HepG2 (cell line): ENCODE data around the gene TTC23. TPM values are rescaled to one million over a fixed set of nuclear protein-coding genes. Genes with fewer than 3 reads are reported as not detected.

Experiments
- ATAC-seq: fragments of 200-7000 bp; cut with Tn5 transposase; 3 replicates; pipeline ENCODE4 v1.9.1; 2020; ENCODE audit warnings: mild to moderate bottlenecking, moderate library complexity
- BruUV-seq: library from RNA; stranded (reverse); fragments of 400-500 nt; replicated peaks from 2 replicates; lab custom pipeline; 2021; lab: Mats Ljungman, UMichigan
- CTCF ChIA-PET: fragments of 300-600 bp; formaldehyde crosslinking; extraction: SDS; loops from one replicate; lab custom pipeline; 2021; ENCODE audit warnings: low total read pairs, inconsistent platforms, low intra/inter-chr PET ratio; lab: Yijun Ruan, JAX
- POLR2A ChIA-PET: fragments of 350-600 bp; sonication (Branson Sonifier 250); formaldehyde crosslinking; loops from one replicate; lab custom pipeline; 2020; ENCODE audit warnings: antibody characterized with exemption, inconsistent platforms; lab: Yijun Ruan, JAX
- DNase-seq: peaks from one replicate; pipeline ENCODE4 v3.0.0-alpha.2; 2015; ENCODE audit warnings: low spot score
- FAIRE-seq: peaks from 3 replicates; lab custom pipeline; 2011; peaks lifted over from hg19 to GRCh38; lab: Jason Lieb, UNC
- H2AFZ ChIP-seq: one replicate; pipeline ENCODE4 v1.6.1; 2011; ENCODE audit warnings: low read length, inconsistent platforms
- H3K27ac ChIP-seq: fragments of 300-600 bp; 3 replicates; pipeline ENCODE4 v1.8.0; 2011; ENCODE audit warnings: mixed run types, mild to moderate bottlenecking, mixed read lengths, low read length, inconsistent platforms; ENCODE audit not compliant: insufficient read depth; ENCODE audit errors: extremely low read length
- H3K27me3 ChIP-seq, 2 experiments: fragments of 200-600 bp in 1 of 2; 2 replicates in 1 of 2; 3 replicates in 1 of 2; pipeline versions ENCODE4 v1.6.0 to v1.8.0; 2011; ENCODE audit warnings: low read length in 2 of 2, mild to moderate bottlenecking in 2 of 2, moderate library complexity in 2 of 2, inconsistent platforms in 1 of 2; ENCODE audit not compliant: insufficient read depth in 2 of 2, control insufficient read depth in 1 of 2
- H3K36me3 ChIP-seq, 2 experiments: fragments of 200-600 bp in 1 of 2; replicated peaks in 1 of 2; 2 replicates in 1 of 2; 3 replicates in 1 of 2; pipeline versions ENCODE4 v1.5.1 to v1.8.0; 2011; ENCODE audit warnings: low read length in 2 of 2, inconsistent platforms in 1 of 2; ENCODE audit not compliant: insufficient read depth in 2 of 2, control insufficient read depth in 1 of 2
- H3K4me1 ChIP-seq: 2 replicates; pipeline ENCODE4 v1.5.1; 2012; ENCODE audit warnings: low read length, inconsistent platforms; ENCODE audit not compliant: insufficient read depth
- H3K4me2 ChIP-seq: 2 replicates; pipeline ENCODE4 v1.6.0; 2011; ENCODE audit warnings: low read depth, low read length, inconsistent platforms
- H3K4me3 ChIP-seq, 3 experiments: fragments of 200-600 bp in 1 of 3; sonication (generic), shearing (Covaris generic) in 1 of 3; replicated peaks in 1 of 3; 2 replicates each; pipeline ENCODE4 v1.5.1; 2011 to 2016; ENCODE audit warnings: low read length in 3 of 3, inconsistent platforms in 2 of 3, low read depth in 2 of 3, mild to moderate bottlenecking in 2 of 3, control low read depth in 1 of 3, mixed read lengths in 1 of 3; ENCODE audit not compliant: insufficient read depth in 1 of 3
- H3K79me2 ChIP-seq: one replicate; pipeline ENCODE4 v1.6.1; 2011; ENCODE audit warnings: low read length, inconsistent platforms; ENCODE audit not compliant: insufficient read depth
- H3K9ac ChIP-seq: 2 replicates; pipeline ENCODE4 v1.6.0; 2011; ENCODE audit warnings: mild to moderate bottlenecking, low read depth, low read length, inconsistent platforms; ENCODE audit not compliant: insufficient read depth
- H3K9me3 ChIP-seq: 2 replicates; pipeline ENCODE4 v1.5.1; 2012; ENCODE audit warnings: mild to moderate bottlenecking, low read length
- H4K20me1 ChIP-seq: 2 replicates; pipeline ENCODE4 v1.6.0; 2011; ENCODE audit warnings: inconsistent platforms, mild to moderate bottlenecking, low read length, moderate library complexity; ENCODE audit not compliant: insufficient read depth
- AHR ChIP-seq: IDR thresholded peaks from 2 replicates; pipeline ENCODE4 v1.6.1; 2018; ENCODE audit warnings: missing genetic modification reagents, missing compliant biosample characterization
- GTF3A ChIP-seq: sonication (generic); formaldehyde crosslinking; conservative IDR thresholded peaks from 2 replicates; pipeline ENCODE4 v1.4.0; 2020; ENCODE audit warnings: mild to moderate bottlenecking, missing genetic modification reagents
- JUNB ChIP-seq: sonication (generic); formaldehyde crosslinking; IDR thresholded peaks from 2 replicates; pipeline ENCODE4 v1.8.0; 2022; ENCODE audit warnings: missing genetic modification reagents, mild to moderate bottlenecking, borderline replicate concordance
- MAFK ChIP-seq, 2 experiments: IDR thresholded peaks in 1 of 2; conservative IDR thresholded peaks in 1 of 2; 2 replicates each; pipeline ENCODE4 v1.6.1; 2011; ENCODE audit warnings: improper control_type of control experiment in 2 of 2, low read length in 2 of 2
- MBD4 ChIP-seq: IDR thresholded peaks from 2 replicates; pipeline ENCODE4 v1.6.1; 2012; ENCODE audit warnings: low read length, inconsistent platforms, borderline replicate concordance
- NFIB ChIP-seq: sonication (generic); formaldehyde crosslinking; IDR thresholded peaks from 2 replicates; pipeline ENCODE4 v1.9.0; 2021; ENCODE audit warnings: missing genetic modification reagents, mild to moderate bottlenecking, borderline replicate concordance
- PCBP2 ChIP-seq: fragments of 200-400 bp; formaldehyde crosslinking; optimal IDR thresholded peaks from 2 replicates; pipeline ENCODE3; 2018; ENCODE audit warnings: low read length, low read depth; ENCODE audit not compliant: poor library complexity, severe bottlenecking
- RAD21 ChIP-seq: fragments of 450-650 bp; formaldehyde crosslinking; IDR thresholded peaks from 2 replicates; pipeline ENCODE4 v1.5.0; 2020; ENCODE audit warnings: mild to moderate bottlenecking
- RBM22 ChIP-seq: fragments of 200-400 bp; formaldehyde crosslinking; optimal IDR thresholded peaks from 2 replicates; pipeline ENCODE3; 2017; ENCODE audit warnings: mild to moderate bottlenecking, low read length, moderate library complexity
- ZNF354B ChIP-seq: sonication (generic); formaldehyde crosslinking; IDR thresholded peaks from 2 replicates; pipeline ENCODE4 v1.8.0; 2022; ENCODE audit warnings: mild to moderate bottlenecking, missing genetic modification reagents
- WGBS: methylation state at CpG from one replicate; pipeline ENCODE4 v1.1.6; 2017; ENCODE audit warnings: low lambda C conversion rate; 5-methylcytosine and 5-hydroxymethylcytosine counted together
- in situ Hi-C: cut with HindIII; loops from 2 replicates; pipeline ENCODE4 v1.10.0; 2017; ENCODE audit warnings: low pct_unique_long_range_greater_than_20kb; ENCODE audit not compliant: extremely low pct_ligation_motif_present
- intact Hi-C: fragments of 100-400 bp; cut with micrococcal nuclease; formaldehyde crosslinking; loops from one replicate; pipeline ENCODE4 v1.10.0; 2022; ENCODE audit not compliant: unreplicated experiment
- polyA plus RNA-seq, 8 experiments: library from polyadenylated mRNA; depleted of rRNA in 3 of 8; stranded (reverse) in 7 of 8; unstranded in 1 of 8; fragments of >200 nt; fragmentation: Illumina TruSeq in 4 of 8; extraction: Trizol in 4 of 8; gene quantifications; 2 replicates each; pipeline versions ENCODE4 v1.2.1 to v1.2.3, GENCODE V29; 2011 to 2016; ENCODE audit warnings: low read depth in 4 of 8, missing spikeins in 1 of 8, mixed read lengths in 1 of 8; ENCODE audit not compliant: insufficient read depth in 1 of 8
- total RNA-seq, 5 experiments: library from RNA; depleted of rRNA; stranded (reverse); fragments of >200 nt; fragmentation: Illumina TruSeq; extraction: Trizol; gene quantifications; 2 replicates each; pipeline ENCODE4 v1.2.3, GENCODE V29; 2016; ENCODE audit warnings: low read depth in 1 of 5
- TF ChIP-seq, protein P1 (sequence below): sonication (generic); formaldehyde crosslinking; IDR thresholded peaks from 2 replicates; pipeline ENCODE4 v1.5.1; 2020; ENCODE audit warnings: missing genetic modification reagents, mild to moderate bottlenecking, borderline replicate concordance
- TF ChIP-seq, protein P2 (sequence below): sonication (generic); formaldehyde crosslinking; IDR thresholded peaks from 2 replicates; pipeline ENCODE4 v1.5.0; 2020; ENCODE audit warnings: missing genetic modification reagents

TTC23 gene
- total and polyA plus RNA-seq, 2 of the 13 experiments (the other 11 are each of a cell fraction or from before 2014, with no cell fraction given): 1.6 to 11.7 TPM

GRCh38 chr15:99125061-99125891, 124.1 kb downstream of the TTC23 start:
- H3K79me2 ChIP-seq: no peaks in the 10 kb centered on the region
- H3K4me3 ChIP-seq: no peak overlapping the region
- intact Hi-C loops (no loop called here), in situ Hi-C loops (no loop called here)
- no peaks in the 10 kb centered on the region for H4K20me1 ChIP-seq
- H3K36me3 ChIP-seq: no peaks in the 10 kb centered on the region; a peak in 1 of 5 replicates
- FAIRE-seq: no peak
- H3K4me1 ChIP-seq: peaks cover 20% of the 10 kb centered on the region
- no peaks in the 10 kb centered on the region for H3K27me3 ChIP-seq
- H2AFZ ChIP-seq: no peak overlapping the region
- DNase-seq: no peak
- H3K9me3 ChIP-seq: no peaks in the 10 kb centered on the region
- ChIA-PET CTCF (no interaction called here), POLR2A (no interaction called here)
- BruUV-seq: no TSS peak
- no peak overlapping the region for H3K27ac ChIP-seq
- 93% methylated on average over 27 of the region's 29 CpGs for WGBS
- H3K9ac ChIP-seq: no peak overlapping the region
- ATAC-seq: no peak
- no peak for TF ChIP-seq MAFK (conservative IDR thresholded peaks at IDR 0.05 in 1 of 2, IDR thresholded peaks at IDR 0.05 in 1 of 2; ENCODE audit: low read length in 2 of 2)
- TF ChIP-seq GTF3A: no peak
- no peak for TF ChIP-seq ZNF354B (CRISPR knock-in tag)
- TF ChIP-seq MBD4: no peak
- no peak for TF ChIP-seq JUNB (CRISPR knock-in tag)
- no peak for TF ChIP-seq RBM22
- TF ChIP-seq NFIB (CRISPR knock-in tag): no peak
- TF ChIP-seq, protein P1, sequence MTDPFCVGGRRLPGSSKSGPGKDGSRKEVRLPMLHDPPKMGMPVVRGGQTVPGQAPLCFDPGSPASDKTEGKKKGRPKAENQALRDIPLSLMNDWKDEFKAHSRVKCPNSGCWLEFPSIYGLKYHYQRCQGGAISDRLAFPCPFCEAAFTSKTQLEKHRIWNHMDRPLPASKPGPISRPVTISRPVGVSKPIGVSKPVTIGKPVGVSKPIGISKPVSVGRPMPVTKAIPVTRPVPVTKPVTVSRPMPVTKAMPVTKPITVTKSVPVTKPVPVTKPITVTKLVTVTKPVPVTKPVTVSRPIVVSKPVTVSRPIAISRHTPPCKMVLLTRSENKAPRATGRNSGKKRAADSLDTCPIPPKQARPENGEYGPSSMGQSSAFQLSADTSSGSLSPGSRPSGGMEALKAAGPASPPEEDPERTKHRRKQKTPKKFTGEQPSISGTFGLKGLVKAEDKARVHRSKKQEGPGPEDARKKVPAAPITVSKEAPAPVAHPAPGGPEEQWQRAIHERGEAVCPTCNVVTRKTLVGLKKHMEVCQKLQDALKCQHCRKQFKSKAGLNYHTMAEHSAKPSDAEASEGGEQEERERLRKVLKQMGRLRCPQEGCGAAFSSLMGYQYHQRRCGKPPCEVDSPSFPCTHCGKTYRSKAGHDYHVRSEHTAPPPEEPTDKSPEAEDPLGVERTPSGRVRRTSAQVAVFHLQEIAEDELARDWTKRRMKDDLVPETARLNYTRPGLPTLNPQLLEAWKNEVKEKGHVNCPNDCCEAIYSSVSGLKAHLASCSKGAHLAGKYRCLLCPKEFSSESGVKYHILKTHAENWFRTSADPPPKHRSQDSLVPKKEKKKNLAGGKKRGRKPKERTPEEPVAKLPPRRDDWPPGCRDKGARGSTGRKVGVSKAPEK (CRISPR knock-in tag): no peak
- TF ChIP-seq, protein P2, sequence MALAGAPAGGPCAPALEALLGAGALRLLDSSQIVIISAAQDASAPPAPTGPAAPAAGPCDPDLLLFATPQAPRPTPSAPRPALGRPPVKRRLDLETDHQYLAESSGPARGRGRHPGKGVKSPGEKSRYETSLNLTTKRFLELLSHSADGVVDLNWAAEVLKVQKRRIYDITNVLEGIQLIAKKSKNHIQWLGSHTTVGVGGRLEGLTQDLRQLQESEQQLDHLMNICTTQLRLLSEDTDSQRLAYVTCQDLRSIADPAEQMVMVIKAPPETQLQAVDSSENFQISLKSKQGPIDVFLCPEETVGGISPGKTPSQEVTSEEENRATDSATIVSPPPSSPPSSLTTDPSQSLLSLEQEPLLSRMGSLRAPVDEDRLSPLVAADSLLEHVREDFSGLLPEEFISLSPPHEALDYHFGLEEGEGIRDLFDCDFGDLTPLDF: no peak
- no peak for TF ChIP-seq PCBP2
- TF ChIP-seq RAD21: no peak
- TF ChIP-seq AHR: no peak
- H3K4me2 ChIP-seq: no peak overlapping the region
